Stimulated activated CD4-positive, alpha-beta T cell treated with anti-CD3 and anti-CD28 coated beads, Interleukin-1b, Interleukin-23, amount 100 ng/mL, for 48 hours (primary cell): ENCODE measurements around the gene ZMYM2.
"Not testable (repeated sequence)": the region's sequence is repeated elsewhere in the genome, so short reads cannot be mapped to it uniquely, and the experiment has no call there.

Source experiments
- DNase-seq: peaks from one replicate; pipeline ENCODE4 v3.0.0-alpha.2; 2020

ZMYM2 gene

DNA sequence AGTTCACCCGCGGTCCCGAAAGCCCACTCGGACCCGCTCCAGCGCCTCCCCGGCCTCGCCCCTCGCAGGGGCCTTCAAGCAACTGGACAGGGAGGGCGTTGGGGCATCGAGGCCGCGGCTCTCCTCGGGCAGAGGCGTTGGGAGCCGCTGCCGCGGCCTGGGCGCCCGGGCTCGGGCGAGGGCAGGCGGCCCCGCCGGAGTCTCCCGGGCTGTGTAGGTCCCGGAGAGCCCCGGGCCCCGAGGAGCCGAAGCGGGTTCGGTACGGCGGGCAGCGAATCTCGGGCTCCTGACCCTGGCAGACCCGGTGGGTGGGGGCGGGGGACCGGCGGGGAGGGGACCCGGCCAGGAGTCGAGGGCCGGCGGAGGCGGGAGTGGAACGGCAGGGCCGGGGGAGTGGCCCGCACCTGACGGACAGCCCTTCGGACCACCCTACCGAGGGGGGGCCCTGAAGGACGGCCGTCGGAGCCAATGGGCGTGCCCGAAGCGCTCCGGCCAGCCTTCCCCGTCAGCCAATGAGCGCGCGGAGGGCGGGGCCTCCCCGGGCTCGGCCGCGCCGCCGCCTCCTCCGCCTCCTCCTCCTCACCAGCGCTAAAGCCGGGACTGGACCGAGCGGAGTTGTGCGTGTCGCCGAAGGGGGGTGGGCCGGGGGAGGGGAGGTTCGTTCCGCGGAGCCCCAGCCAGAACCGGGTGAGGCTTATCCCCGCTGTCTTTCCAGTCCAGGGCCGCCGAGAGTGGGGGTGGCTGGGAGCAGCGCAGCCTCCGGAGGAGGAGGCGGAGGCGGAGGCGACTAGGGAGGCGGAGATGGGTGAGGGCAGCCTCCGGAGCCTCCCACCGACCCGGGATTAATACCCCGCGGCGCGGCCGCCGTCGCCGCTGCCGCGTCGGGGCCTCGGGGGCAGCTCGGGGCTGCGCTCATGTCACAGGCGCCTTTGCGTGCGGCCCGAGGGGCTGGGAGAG is at the start of gene ZMYM2:
ZMYM2 (plus strand) TSS at position 573 of the 957 bp plus-strand sequence. CDS start 34,346 bp downstream, outside the sequence.
- peak; percentile 96 for DNase-seq

DNA sequence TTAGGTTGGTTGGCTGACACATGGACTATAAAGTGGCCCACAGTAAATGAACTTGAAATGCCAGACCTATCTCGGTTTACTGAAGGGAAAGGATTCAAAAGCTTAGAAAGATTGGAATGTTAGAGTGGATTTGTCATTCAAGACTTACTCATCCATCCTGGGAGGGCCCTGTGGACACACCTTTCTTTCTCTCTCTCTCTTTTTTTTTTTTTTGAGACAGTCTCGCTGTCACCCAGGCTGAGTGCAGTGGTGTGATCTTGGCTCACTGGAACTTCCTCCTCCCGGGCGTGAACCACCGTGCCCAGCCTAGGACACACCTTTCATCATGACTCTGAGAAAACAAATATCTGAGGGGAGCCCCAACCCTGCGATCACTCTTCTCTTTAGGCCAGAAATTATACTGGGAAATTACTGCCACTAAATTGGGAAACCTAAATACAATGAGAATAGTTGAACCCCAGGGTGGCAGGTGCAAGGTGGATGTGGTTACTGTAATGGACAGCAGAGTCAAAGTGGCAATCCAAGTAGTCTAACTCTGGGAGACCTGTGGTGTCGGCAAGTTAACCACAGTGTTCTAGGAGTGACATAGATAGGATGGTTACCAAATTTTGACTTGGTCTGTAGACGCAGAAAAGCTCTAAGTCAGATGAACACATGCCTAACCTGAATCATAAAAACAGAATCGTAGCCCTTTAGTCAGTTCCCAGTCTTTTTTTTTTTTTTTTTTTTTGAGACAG is 48.0 kb upstream of the ZMYM2 start:
- DNase-seq, result no peak

DNA sequence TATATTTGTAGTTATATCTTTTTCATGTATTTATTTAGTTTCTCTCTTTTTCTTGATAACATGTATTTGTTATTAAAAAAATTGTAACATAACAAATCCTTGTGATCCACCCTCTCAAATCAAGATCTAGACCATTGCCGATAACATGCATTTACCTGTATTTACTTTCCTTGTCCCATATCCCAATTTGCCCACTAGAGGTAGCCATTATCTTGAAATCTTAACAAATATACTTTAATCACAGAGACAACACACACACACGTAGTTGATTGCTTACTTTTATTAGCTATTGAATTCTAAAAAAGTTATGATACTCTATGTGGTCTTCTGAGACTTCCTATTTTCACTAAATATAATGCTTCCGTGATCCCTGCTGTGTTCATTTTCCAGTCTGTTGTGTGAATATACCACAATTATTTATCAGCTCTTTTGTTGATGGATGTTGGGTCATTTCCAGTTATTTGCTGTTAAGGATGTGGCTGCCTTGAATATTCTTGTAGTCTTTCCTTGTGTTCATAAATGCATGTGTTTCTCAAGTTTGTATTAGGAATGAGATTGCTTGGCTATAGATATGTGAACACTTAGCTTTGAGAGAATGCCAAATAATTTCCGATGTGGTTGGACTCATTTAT is 31.3 kb upstream of the ZMYM2 start:
- DNase-seq, result no peak

DNA sequence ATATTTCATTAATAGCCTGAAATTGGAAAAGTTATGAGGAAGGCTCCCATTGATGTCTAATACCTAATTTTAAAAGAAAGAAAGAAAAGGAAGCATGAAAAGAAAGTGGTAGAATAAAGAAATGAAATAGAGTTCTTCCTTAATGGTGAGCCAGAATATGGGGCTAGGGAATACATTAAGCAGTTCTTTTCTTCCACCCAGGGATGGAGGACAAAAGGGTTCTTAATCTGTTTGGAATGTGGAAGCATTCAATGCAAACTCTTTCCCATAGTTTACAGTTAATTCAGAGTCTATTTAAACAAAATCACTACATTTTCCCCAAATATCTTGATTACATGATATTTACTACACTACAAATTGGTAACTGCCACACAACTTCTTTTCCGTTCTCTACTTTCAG is 18.4 kb upstream of the ZMYM2 start:
- no peak for DNase-seq

DNA sequence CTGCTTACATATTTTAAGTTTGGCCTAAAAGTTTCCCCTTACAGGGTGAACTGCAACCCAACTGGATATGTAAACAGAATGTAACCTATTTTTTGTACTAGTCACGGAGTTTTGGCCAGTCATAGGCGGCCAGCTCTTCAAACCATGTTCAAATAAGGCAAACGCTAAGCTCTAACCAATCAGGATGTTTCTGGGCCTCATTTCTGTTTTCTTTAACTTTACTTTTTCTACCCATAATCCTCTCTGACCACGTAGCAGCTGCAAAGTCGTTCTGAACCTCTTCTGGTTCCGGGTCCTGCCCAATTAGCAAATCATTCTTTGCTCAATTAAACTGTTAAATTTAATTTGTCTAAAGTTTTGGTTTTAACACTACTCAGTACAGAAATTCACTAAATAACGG is 8.2 kb upstream of the ZMYM2 start:
- no peak for DNase-seq

DNA sequence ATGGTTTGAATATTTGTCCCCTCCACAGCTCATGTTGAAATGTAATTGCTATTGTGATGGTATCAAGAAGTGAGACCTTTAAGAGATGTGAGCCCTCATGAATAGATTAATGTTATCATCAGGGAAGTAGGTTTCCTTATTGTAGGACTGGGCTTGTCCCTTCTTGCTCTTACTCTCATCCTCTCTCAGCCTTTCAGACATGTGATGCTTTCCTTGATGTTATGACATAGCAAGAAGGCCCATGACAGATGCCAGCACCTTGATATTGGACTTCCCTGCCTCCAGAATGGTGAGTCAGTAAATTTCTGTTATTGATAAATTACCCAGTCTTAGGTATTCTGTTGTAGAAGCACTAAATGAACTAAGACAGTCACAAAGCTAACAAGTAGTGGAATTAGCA is 5.7 kb upstream of the ZMYM2 start:
- DNase-seq, result no peak

DNA sequence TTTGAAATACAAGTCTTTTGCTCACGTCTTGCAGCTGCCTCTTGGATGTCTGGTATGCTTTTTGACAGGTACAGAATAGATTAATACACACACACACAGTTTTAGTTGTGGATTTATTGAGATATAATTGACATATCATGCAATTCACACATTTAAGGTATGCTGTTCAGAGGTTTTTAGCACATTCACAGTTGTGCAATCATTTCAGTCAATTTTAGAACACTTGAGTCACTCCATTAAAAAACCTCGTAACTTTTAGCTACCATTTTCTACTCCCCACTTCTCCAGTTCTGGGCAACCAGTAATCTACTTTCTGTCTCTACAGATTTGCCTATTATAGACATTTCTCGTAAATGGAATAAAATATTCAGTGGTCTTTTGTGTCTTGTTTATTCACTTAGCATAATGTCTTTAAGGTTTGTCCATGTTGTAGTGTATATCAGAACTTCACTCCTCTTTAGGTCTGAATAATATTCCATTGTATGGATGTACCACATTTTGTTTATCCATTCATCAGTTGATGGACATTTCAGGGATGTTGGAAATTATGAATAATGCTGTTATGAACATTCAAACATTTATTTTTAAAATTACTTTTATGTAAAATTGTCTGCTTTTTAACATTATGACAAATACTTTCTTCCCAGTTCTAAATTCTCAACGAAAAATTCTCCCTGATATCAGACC is 2.5 kb upstream of the ZMYM2 start:
- DNase-seq, result no peak

DNA sequence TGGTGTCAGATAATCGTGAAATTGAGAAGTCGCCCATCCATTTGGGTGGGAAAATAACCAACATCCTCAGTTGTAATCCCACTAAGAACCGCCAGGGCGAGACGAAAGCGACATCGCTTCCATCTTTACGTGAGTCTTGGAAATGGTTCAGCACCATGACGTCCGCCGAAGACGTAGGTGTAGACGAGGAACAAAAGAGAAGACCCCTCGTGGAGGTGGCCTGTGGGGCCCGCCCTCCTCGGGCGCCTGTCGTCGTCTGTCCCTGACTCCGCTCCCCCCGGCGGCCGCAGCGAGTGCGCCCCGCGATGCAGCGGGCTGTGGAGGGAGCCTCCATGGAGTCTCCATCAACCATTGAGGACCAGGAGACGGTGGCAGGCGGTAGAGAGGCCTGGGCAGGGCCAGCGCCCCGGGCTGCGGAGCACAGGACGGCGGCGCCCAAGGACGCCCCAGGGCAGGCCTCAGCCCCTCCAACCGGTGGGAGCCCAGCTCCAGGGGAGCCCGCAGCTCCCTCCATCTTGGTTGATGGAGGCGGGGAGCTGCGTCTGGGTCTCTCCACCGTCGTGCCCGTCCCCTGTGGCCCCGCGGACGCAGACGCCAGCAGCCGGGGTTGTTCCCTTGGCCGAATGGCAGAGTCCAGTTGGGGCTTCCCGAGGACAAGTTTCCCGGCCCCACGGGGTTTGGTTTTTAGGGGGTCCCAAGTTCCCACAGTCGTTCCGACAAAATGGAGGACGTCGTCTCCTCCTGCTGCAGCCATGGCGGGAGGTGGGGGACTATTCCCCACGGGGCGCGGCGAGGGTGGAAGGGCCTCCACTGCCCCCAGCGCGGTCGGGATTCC is 990 bp upstream of the ZMYM2 start:
- DNase-seq, result peak; percentile 84

DNA sequence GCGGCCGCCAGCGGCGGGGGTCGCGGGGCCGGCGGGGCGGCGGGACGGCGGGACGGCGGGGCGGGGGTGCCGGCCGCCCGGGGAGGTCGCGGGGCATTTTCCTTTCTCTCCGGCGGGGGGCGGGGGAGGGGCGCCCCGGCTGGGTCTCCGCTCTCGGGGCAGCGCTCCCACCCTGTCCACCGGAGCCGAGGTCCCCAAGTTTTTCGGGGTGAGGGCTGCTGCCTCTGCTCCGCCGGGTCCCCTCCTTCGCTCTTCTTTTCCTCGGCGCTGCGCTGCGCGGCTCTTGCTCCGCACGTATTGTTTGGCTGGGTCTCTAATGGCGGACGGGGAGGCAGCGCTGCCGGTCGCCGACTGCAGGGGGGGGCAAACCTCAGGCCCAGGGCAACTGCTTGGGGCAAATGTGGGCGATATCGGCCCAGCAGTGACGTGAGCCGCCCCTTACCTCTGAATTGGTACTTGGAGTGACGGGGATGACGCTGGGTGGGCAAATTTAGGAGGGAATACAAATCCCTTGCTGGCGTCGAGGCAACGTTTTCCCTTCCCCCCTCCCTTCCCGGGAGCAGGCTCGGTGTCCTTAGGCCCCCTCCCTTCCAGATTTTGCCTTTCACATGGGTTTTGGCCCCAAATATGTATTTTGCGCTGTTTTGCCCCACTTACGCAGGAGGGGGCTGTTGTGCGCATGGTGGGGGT is 759 bp downstream of the ZMYM2 start:
- DNase-seq, result peak; percentile 73

DNA sequence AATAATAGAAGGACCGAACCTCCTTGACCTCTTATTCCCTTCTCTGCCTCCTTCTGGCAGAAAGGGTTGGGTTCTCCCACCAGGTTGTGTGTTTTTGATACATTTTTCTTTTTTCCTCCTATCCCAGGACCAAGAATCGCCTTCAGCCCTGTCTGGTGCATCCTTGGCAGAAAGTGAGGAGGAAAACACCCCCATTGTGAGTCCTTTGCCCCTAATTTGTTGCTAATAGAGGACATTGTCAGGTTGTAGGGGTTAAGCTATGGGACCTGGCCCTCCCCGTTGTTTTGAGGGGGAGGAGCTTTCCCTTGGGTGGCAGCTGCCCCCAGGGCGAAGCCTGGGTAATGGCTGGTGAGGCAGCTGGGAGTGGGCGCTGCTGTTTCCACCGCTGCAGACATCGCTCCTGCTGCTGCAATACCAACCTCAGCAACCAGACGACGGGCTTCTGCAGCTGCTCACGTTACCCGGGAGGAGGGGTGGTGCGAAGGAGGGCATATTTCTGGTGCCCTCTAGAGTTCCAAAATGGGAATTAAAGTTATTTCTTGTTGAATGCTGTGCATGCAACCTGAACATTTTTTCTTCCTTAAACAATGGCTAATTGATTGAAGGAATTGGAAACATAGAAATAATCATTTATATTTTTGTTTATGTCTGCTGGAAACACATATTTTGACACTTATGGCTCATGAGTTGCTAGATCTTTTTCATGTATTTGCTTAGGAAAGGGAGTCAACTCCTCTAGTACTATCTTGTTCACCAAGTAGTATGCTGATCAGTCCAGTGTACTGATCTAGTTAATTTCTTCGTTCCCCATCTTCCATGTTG is 1.5 kb downstream of the ZMYM2 start:
- peak; percentile 92 for DNase-seq

DNA sequence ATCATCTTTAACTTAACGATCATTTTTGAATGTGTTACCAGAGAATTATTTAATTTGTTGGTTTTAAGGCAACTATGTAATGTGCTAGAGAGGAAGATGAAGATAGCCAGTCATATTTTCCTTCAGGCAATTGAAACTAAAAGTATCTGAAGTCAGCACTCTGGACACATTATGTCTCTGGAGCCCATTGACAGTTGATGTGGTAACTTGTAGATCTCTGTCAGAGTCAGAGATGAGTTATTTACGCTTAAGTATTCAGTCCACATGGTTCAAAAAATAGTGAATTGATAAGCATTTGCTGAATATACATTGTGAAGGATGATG is 2.1 kb downstream of the ZMYM2 start:
- no peak for DNase-seq

DNA sequence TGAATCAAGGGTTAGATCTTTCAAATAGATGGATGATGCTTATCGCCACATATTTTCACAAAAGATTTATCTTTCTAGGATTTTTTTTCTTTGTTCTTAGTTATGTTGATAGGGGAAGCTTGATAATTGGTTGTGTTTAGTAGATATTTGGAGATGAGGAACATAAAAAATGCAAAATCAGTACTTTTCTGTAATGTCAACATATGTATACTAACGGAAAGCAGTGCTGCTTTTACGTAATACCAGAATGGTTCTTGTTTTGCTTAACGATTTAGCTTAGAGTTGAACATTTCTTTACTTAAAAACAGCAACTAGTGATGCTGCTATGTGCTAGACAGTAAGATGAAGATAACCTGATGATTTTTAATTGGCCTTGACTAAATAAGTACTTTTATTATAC is 3.0 kb downstream of the ZMYM2 start:
- DNase-seq, result no peak

DNA sequence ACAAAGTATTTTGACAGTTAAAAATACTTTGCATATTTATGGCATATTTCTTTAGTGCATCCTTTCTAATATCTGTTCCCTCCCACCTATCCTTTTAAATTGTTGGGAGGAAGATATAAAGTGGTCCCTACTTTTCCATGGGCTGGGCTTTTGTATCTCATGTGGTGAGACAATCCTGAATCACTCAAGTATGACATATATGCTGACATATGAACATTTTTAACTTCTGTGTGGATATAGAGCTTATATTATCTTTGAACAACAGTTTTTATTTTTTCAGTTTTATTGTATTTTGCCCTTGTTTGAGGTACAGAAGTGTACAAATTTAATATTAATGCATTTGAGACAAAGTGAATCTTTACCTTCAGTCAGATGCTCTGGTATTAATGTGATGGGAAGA is 3.4 kb downstream of the ZMYM2 start:
- DNase-seq, result no peak

DNA sequence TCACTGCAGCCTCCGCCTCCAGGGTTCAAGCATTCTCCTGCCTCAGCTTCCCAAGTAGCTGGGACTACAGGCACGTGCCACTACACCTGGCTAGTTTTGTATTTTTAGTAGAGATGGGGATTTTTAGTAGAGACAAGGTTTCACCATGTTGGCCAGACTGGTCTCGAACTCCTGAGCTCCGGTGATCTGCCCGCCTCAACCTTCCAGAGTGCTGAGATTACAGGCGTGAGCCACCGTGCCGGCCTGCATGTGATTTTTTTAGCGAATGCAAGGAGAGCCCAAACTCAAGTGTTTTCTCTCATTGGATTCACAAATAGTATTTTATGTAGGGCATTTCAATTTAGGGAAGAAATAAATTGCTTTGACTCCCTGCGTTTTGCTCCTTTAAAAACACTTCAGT is 4.4 kb downstream of the ZMYM2 start:
- DNase-seq, result no peak

DNA sequence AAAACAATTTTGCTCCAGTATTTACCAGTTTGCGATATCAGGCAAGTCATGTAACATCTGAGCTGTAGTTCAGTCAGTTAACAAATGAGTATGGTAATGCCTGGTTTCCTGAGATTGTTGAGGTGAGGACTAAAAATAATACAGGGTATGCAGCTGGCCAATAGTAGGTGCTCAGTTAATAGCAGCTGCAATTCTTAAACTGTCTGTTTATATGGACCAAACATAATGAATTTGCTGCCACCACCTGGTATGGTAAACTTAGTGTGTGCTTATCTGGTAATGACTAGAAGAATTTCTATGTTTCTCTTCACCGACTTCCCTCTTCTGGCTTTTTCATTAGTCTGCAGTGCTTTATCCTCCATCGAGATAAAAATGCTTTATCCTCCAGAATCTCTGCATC is 9.1 kb downstream of the ZMYM2 start:
- DNase-seq, result no peak

DNA sequence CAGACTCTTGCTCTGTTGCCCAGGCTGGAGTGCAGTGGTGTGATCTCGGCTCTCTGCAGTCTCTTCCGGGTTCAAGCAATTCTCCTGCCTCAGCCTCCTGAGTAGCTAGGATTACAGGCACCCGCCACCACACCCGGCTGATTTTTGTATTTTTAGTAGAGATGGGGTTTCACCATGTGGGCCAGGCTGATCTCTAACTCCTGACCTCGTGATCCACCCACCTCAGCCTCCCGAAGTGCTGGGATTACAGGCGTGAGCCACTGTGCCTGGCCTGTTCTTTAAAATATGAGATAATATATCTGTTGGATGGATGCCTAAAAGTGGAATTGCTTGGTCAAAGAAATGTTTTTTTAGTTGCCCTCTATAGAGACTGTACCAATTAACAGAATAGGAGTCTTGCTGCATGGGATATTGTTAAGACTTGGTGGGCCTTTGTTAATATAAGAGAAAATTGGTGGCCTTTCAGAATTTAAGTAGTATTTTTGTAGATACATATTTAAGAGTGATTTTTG is 16.0 kb downstream of the ZMYM2 start:
- not testable (repeated sequence) for DNase-seq

DNA sequence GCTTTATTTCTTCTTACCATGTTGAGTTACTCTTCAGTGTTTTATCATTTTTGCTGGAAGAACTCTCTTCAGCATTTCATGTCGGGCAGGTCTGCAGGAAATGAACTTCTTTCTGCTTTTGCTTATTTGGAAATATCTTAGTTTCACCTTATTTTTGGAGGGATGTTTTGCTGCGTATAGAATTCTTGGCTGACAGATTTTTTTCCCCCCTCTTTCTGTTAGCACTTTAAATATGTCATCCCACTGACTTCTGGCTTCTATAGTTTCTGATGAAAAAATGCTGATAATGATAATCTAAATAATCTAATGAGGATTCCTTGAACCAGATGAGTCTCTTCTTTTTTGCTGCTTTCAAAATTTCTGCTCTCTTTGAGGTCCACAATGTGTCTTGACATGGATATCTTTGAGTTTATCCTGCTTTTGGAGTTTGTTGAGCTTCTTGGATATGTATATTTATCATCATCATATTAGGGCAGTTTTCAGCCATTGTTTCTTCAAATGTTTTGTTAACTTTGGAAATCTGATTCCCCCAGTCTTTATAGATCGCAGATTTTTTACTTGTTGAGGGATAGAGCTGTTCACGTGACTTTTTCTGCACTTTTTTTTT is 20.4 kb downstream of the ZMYM2 start:
- no peak for DNase-seq

DNA sequence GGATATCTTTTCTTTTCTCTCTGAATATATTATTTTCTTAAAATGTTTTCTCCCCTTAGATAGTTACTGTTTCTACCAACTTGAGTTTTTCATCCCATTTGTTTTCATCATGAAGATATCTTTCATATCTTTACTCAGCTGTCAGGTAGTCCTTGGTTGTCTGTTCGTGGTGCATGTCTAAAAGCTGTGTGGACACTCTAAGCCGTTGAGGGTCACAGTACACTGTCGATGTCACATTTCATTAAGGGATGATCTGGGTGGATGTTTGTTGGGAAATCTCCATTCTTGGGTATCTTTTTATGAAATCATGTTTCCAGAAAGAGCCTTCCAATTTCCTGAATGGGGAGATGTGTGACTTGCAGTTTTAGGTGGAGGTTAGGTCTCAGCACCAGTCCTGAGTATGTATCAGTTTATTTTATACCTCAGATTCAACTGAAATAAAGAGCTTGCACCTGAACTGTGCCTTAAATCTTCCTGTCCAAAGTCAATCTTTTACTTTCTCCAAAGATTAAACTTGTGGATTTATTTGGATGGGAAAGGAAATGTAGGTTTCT is 23.2 kb downstream of the ZMYM2 start:
- no peak for DNase-seq

DNA sequence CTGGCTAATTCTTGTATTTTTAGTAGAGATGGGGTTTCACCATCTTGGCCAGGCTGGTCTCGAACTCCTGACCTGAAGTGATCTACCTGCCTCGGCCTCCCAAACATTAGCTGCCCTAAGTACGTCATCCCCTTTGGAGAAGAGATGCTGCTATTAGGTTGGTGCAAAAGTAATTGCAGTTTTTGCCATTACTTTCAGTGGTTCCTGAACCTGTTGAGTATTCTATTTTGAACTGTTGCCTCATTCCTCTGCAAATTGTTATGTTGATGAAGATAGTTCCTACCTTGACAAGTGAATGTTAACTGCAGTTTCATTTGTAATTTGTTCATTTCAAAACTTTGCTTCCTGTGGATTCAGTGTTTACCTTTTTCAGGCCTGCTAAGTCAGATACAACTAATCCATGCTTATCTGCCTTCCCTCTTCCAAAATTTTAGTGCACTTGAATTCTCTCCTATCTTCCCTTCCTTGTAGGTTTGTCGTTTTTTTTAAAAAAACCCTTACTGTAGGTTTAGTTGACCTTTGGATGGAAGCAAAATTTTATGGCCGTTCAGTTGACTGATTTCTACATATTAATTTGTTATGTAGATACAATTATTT is 24.0 kb downstream of the ZMYM2 start:
- DNase-seq, result no peak
